WTC11 (cell line): ENCODE results near the gene CAPN9. TPM values are rescaled to one million over a fixed set of nuclear protein-coding genes. Genes with fewer than 3 reads are reported as not detected.

Experiments used
- ATAC-seq: fragments of 200-7000 bp; cut with Tn5 transposase; 2 replicates; pipeline ENCODE4 v1.10.0; 2021; ENCODE audit warnings: mild to moderate bottlenecking, moderate library complexity
- CTCF ChIA-PET: fragments of 300-600 bp; sonication (Branson Sonifier 250); formaldehyde crosslinking; loops from one replicate; lab custom pipeline; 2021; ENCODE audit warnings: antibody characterized with exemption; lab: Charles Lee
- POLR2A ChIA-PET: fragments of 350-600 bp; sonication (Branson Sonifier 250); formaldehyde crosslinking; loops from one replicate; lab custom pipeline; 2021; ENCODE audit warnings: antibody characterized with exemption; lab: Charles Lee
- DNase-seq: peaks from one replicate; pipeline ENCODE4 v3.0.0; 2021; ENCODE audit warnings: low spot score
- H3K27ac Mint-ChIP-seq: 2 replicates; pipeline ENCODE4 v1.8.0; 2021; ENCODE audit warnings: mixed read lengths
- H3K27me3 Mint-ChIP-seq: 2 replicates; pipeline ENCODE4 v1.8.0; 2021; ENCODE audit warnings: low read depth, mild to moderate bottlenecking, moderate library complexity, mixed read lengths
- H3K36me3 Mint-ChIP-seq: 2 replicates; pipeline ENCODE4 v1.8.0; 2021; ENCODE audit warnings: mixed read lengths
- H3K4me1 Mint-ChIP-seq: 2 replicates; pipeline ENCODE4 v1.8.0; 2022; ENCODE audit warnings: mixed read lengths
- H3K4me3 Mint-ChIP-seq: 2 replicates; pipeline ENCODE4 v1.8.0; 2021; ENCODE audit warnings: mild to moderate bottlenecking, moderate library complexity, mixed read lengths
- H3K9me3 Mint-ChIP-seq: 2 replicates; pipeline ENCODE4 v1.8.0; 2021; ENCODE audit warnings: mixed read lengths
- ARID4B ChIP-seq: sonication (generic); formaldehyde crosslinking; IDR thresholded peaks from 2 replicates; pipeline ENCODE4 v1.8.0; 2023; ENCODE audit warnings: missing genetic modification reagents, mild to moderate bottlenecking, borderline replicate concordance
- E2F1 ChIP-seq: sonication (generic); formaldehyde crosslinking; IDR thresholded peaks from 2 replicates; pipeline ENCODE4 v1.8.0; 2022; ENCODE audit warnings: mild to moderate bottlenecking, missing genetic modification reagents
- E2F5 ChIP-seq: sonication (generic); formaldehyde crosslinking; IDR thresholded peaks from 2 replicates; pipeline ENCODE4 v1.8.1; 2022; ENCODE audit warnings: mild to moderate bottlenecking, moderate library complexity, missing genetic modification reagents
- FOXJ3 ChIP-seq: sonication (generic); formaldehyde crosslinking; IDR thresholded peaks from 2 replicates; pipeline ENCODE4 v1.9.0; 2021; ENCODE audit warnings: missing genetic modification reagents, mild to moderate bottlenecking, borderline replicate concordance
- GTF2I ChIP-seq: fragments of 250-450 bp; sonication (Bioruptor Pico); conservative IDR thresholded peaks from 2 replicates; pipeline ENCODE4 v1.4.0; 2021; ENCODE audit warnings: mild to moderate bottlenecking
- JUN ChIP-seq: sonication (generic); formaldehyde crosslinking; IDR thresholded peaks from 2 replicates; pipeline ENCODE4 v1.8.0; 2023; ENCODE audit warnings: mild to moderate bottlenecking, missing genetic modification reagents
- KAT7 ChIP-seq: sonication (generic); formaldehyde crosslinking; IDR thresholded peaks from 2 replicates; pipeline ENCODE4 v1.8.1; 2023; ENCODE audit warnings: missing genetic modification reagents, mild to moderate bottlenecking, borderline replicate concordance
- MAX ChIP-seq: sonication (generic); formaldehyde crosslinking; IDR thresholded peaks from 2 replicates; pipeline ENCODE4 v1.8.0; 2022; ENCODE audit warnings: mild to moderate bottlenecking, missing genetic modification reagents
- PRDM15 ChIP-seq: sonication (generic); formaldehyde crosslinking; IDR thresholded peaks from 2 replicates; pipeline ENCODE4 v1.8.0; 2022; ENCODE audit warnings: missing genetic modification reagents
- PRRX2 ChIP-seq: fragments of 250-450 bp; sonication (Bioruptor Pico); IDR thresholded peaks from 2 replicates; pipeline ENCODE4 v1.8.0; 2021; ENCODE audit warnings: mild to moderate bottlenecking
- SOX15 ChIP-seq: fragments of 250-450 bp; sonication (Bioruptor Pico); IDR thresholded peaks from 2 replicates; pipeline ENCODE4 v1.9.0; 2021; ENCODE audit warnings: mild to moderate bottlenecking
- ZBTB21 ChIP-seq: sonication (generic); formaldehyde crosslinking; IDR thresholded peaks from 2 replicates; pipeline ENCODE4 v1.8.1; 2023; ENCODE audit warnings: mild to moderate bottlenecking, missing genetic modification reagents, borderline replicate concordance
- ZNF396 ChIP-seq: fragments of 250-450 bp; sonication (Bioruptor Pico); IDR thresholded peaks from 2 replicates; pipeline ENCODE4 v1.8.0; 2021; ENCODE audit warnings: mild to moderate bottlenecking, moderate library complexity, borderline replicate concordance
- ZNF512 ChIP-seq: sonication (generic); formaldehyde crosslinking; IDR thresholded peaks from 2 replicates; pipeline ENCODE4 v1.8.1; 2022; ENCODE audit warnings: missing genetic modification reagents, borderline replicate concordance
- ZNF671 ChIP-seq: fragments of 250-450 bp; sonication (Bioruptor Pico); IDR thresholded peaks from 2 replicates; pipeline ENCODE4 v1.8.0; 2021; ENCODE audit warnings: mild to moderate bottlenecking
- total RNA-seq: library from RNA; stranded (reverse); gene quantifications from 3 replicates; pipeline ENCODE4 v1.2.3, GENCODE V29; 2021

Gene CAPN9
- total RNA-seq, 1 experiment from 2014 or later: not detected

- no peak for TF ChIP-seq PRRX2
- no peak for TF ChIP-seq E2F5
- TF ChIP-seq KAT7 (CRISPR knock-in tag): no peak
- Mint-ChIP-seq H3K4me1 (0 out of 2 replicates have a peak, but pooled peaks cover 2% of the 10 kb centered on the region), H3K27ac (no peak overlapping the region), H3K36me3 (no peaks in the 10 kb centered on the region), H3K4me3 (no peak overlapping the region), H3K9me3 (peaks cover 6% of the 10 kb centered on the region), H3K27me3 (peaks cover 25% of the 10 kb centered on the region)
- no peak for ATAC-seq
- CTCF ChIA-PET: interaction anchor here (0.6 to 2.4 kb wide), 17 partner anchors 13 to 596 kb away, joined by 3 to 12 read pairs (median 4); no protein-coding TSS in a partner anchor
- no peak for DNase-seq
- POLR2A ChIA-PET: no interaction called here
These were observed 26.3 kb downstream of the CAPN9 start for GRCh38 chr1:230773396-230774033.

GRCh38 chr1:230778916-230779590 is 31.9 kb downstream of the CAPN9 start:
- H3K27ac Mint-ChIP-seq: no peak overlapping the region
- peaks cover 7% of the 10 kb centered on the region; the same call in 1 of the 2 replicates for H3K27me3 Mint-ChIP-seq
- TF ChIP-seq PRDM15 (CRISPR knock-in tag) (no peak), GTF2I (no peak), ZNF512 (no peak), ZBTB21 (CRISPR knock-in tag) (no peak), MAX (CRISPR knock-in tag) (no peak), JUN (no peak), ZNF671 (no peak), SOX15 (CRISPR knock-in tag) (no peak), FOXJ3 (CRISPR knock-in tag) (no peak), ZNF396 (no peak), ARID4B (CRISPR knock-in tag) (no peak), E2F1 (no peak)
- H3K4me3 Mint-ChIP-seq: no peak overlapping the region
- 0 out of 2 replicates have a peak, but pooled peaks cover 6% of the 10 kb centered on the region for H3K9me3 Mint-ChIP-seq
- ATAC-seq (no peak), DNase-seq (no peak)
- POLR2A ChIA-PET: no interaction called here
- H3K36me3 Mint-ChIP-seq: no peaks in the 10 kb centered on the region
- CTCF ChIA-PET: no interaction called here
- peaks cover 10% of the 10 kb centered on the region for H3K4me1 Mint-ChIP-seq
